Adrenal gland (tissue), 12 donors: ENCODE measurements around the gene EXOC6B. TPM values are rescaled to one million over a fixed set of nuclear protein-coding genes. Genes with fewer than 3 reads are reported as not detected.

Experiments used
- DNase-seq, 7 donors: peaks; one replicate each; pipeline ENCODE4 v3.0.0-alpha.2; 2019 to 2020
- H3K27ac ChIP-seq, 5 donors: fragments of 200-600 bp; sonication (generic) in 4 of 5; 1 replicate in 3 of 5; 2 replicates in 2 of 5; pipeline versions ENCODE4 v1.5.1 to v1.8.0; 2016 to 2020; ENCODE audit warnings: mild to moderate bottlenecking in 1 of 5
- H3K27me3 ChIP-seq: fragments of 200-600 bp; 2 replicates; pipeline ENCODE4 v1.8.0; 2021
- H3K36me3 ChIP-seq, 2 donors: fragments of 200-600 bp; replicated peaks in 1 of 2; 1 replicate in 1 of 2; 2 replicates in 1 of 2; pipeline versions ENCODE4 v1.5.1 to v1.8.0; 2018 to 2022
- H3K4me1 ChIP-seq, 2 donors: fragments of 200-600 bp; replicated peaks in 1 of 2; 1 replicate in 1 of 2; 2 replicates in 1 of 2; pipeline versions ENCODE4 v1.5.1 to v1.8.0; 2018 to 2021
- H3K4me3 ChIP-seq, 4 donors: fragments of 200-600 bp; sonication (generic) in 3 of 4; one replicate each; pipeline ENCODE4 v1.5.1; 2016 to 2018
- H3K9me3 ChIP-seq, 3 donors: fragments of 200-600 bp; sonication (generic) in 1 of 3; replicated peaks in 1 of 3; 1 replicate in 2 of 3; 2 replicates in 1 of 3; pipeline versions ENCODE4 v1.5.1 to v1.8.0; 2016 to 2021
- CTCF ChIP-seq, 6 experiments: fragments of 450-650 bp in 4 of 6; fragments of 200-600 bp in 2 of 6; sonication (generic) in 1 of 6; IDR thresholded peaks; 1 replicate in 5 of 6; 2 replicates in 1 of 6; pipeline versions ENCODE4 v1.5.1 to v1.8.0; 2016 to 2021; ENCODE audit warnings: antibody characterized with exemption in 6 of 6, mild to moderate bottlenecking in 2 of 6, moderate library complexity in 1 of 6
- POLR2A ChIP-seq, 2 donors: fragments of 450-650 bp; IDR thresholded peaks; one replicate each; pipeline ENCODE4 v1.6.1; 2017; ENCODE audit warnings: antibody characterized with exemption in 2 of 2, mild to moderate bottlenecking in 2 of 2, moderate library complexity in 1 of 2
- WGBS, 4 donors: extraction: QIAGEN DNeasy Blood & Tissue Kit in 2 of 4; methylation state at CpG; one replicate each; pipeline versions ENCODE4 v1.1.5 to v1.1.7; 2013 to 2017; 5-methylcytosine and 5-hydroxymethylcytosine counted together
- intact Hi-C, 2 donors: fragments of 100-400 bp; cut with DNase I; formaldehyde crosslinking; loops; one replicate each; pipeline versions ENCODE4 v1.14.1 to v1.15.0; 2022 to 2023
- polyA plus RNA-seq, 3 donors: library from polyadenylated mRNA; stranded (reverse); fragments of 200-250 nt in 2 of 3; fragments of 350-450 nt in 1 of 3; fragmentation: Illumina TruSeq in 1 of 3; extraction: RNeasy Lipid Tissue Mini Kit (QIAGEN cat#74804) in 1 of 3; gene quantifications; one replicate each; pipeline ENCODE4 v1.2.3, GENCODE V29; 2013 to 2014
- total RNA-seq, 9 donors: library from RNA; depleted of rRNA in 4 of 9; stranded (reverse); fragments of >200 nt in 4 of 9; fragments of 120-200 nt in 1 of 9; fragmentation: NEBNext Ultra II Directional in 1 of 9; extraction: Animal tissue kit (Norgen Biotek cat#: 25700) in 1 of 9; gene quantifications; one replicate each; pipeline versions ENCODE4 v1.1.0 to v1.2.4, GENCODE V29; 2013 to 2023
- donor health status: healthy with polysubstance abuse.
- donor health status: Bipolar disorder and iron deficiency.
- donor health status: DM: yes; HTN: yes; CAD: no.
- donor health status: DM: no; HTN: no; CAD: no.
- donor health status: DM: no; HTN: no; CAD: no.
- donor health status: DM: yes; HTN: yes; CAD: no.

The EXOC6B gene
- total and polyA plus RNA-seq, 12 donors, result 6.0 to 92.6 (median 50.6) TPM

GRCh38 chr2:72723769-72724370, 102.0 kb downstream of the EXOC6B start:
- peaks cover 8 to 33% of the 10 kb centered on the region in 2 donors for H3K4me1 ChIP-seq
- DNase-seq, result no peak
- no peak for TF ChIP-seq POLR2A (IDR thresholded peaks at IDR 0.05)
- TF ChIP-seq CTCF (IDR thresholded peaks at IDR 0.05), result no peak
- 75 to 77% (median 75%) methylated on average over 3 of the region's 3 CpGs for WGBS, 4 donors
- H3K27ac ChIP-seq, result no peak overlapping the region
- no peaks in the 10 kb centered on the region for H3K9me3 ChIP-seq
- H3K36me3 ChIP-seq, result no peaks in the 10 kb centered on the region
- intact Hi-C loops, result no loop called here
- H3K27me3 ChIP-seq, result no peaks in the 10 kb centered on the region
- H3K4me3 ChIP-seq, result no peak overlapping the region

GRCh38 chr2:72722492-72723070, 103.3 kb downstream of the EXOC6B start:
- WGBS, 4 donors, result 33 to 51% (median 42%) methylated on average over 3 of the region's 3 CpGs
- Histone ChIP-seq H3K27me3 (no peaks in the 10 kb centered on the region), H3K4me3 (no peak overlapping the region), H3K9me3 (no peaks in the 10 kb centered on the region), H3K36me3 (no peaks in the 10 kb centered on the region), H3K27ac (peak overlapping the region in 1 of 5 donors; percentile 11), H3K4me1 (peaks cover 8 to 37% of the 10 kb centered on the region in 2 donors)
- DNase-seq, result peak in 2 of 7 donors; percentile 34 to 40
- intact Hi-C loops, result no loop called here
- TF ChIP-seq CTCF (IDR thresholded peaks at IDR 0.05), result no peak
- TF ChIP-seq POLR2A (IDR thresholded peaks at IDR 0.05), result no peak

GRCh38 chr2:72719416-72719815, 106.4 kb downstream of the EXOC6B start:
- Histone ChIP-seq H3K27ac (no peak overlapping the region), H3K9me3 (no peaks in the 10 kb centered on the region), H3K4me1 (peaks cover 8 to 42% of the 10 kb centered on the region in 2 donors), H3K4me3 (no peak overlapping the region), H3K36me3 (no peaks in the 10 kb centered on the region), H3K27me3 (no peaks in the 10 kb centered on the region)
- TF ChIP-seq CTCF (IDR thresholded peaks at IDR 0.05), result no peak
- WGBS, 4 donors, result 78 to 84% (median 81%) methylated on average over 4 of the region's 4 CpGs
- DNase-seq, result no peak
- intact Hi-C loops, result no loop called here

GRCh38 chr2:72718876-72719275, 107.0 kb downstream of the EXOC6B start:
- Histone ChIP-seq H3K4me1 (peaks cover 8 to 40% of the 10 kb centered on the region in 2 donors), H3K27me3 (no peaks in the 10 kb centered on the region), H3K27ac (no peak overlapping the region), H3K36me3 (no peaks in the 10 kb centered on the region), H3K4me3 (no peak overlapping the region), H3K9me3 (no peaks in the 10 kb centered on the region)
- TF ChIP-seq POLR2A (IDR thresholded peaks at IDR 0.05) (no peak), CTCF (IDR thresholded peaks at IDR 0.05) (no peak)
- intact Hi-C loops, result no loop called here
- no peak for DNase-seq
